Pancreas (tissue), 10 donors: Measurements from ENCODE around the gene HOXD8. TPM values are rescaled to one million over a fixed set of nuclear protein-coding genes. Genes with fewer than 3 reads are reported as not detected.

ENCODE experiments used
- ATAC-seq, 4 donors: fragments of 200-7000 bp; cut with Tn5 transposase; one replicate each; pipeline versions ENCODE4 v1.8.0 to v1.9.1; 2020; ENCODE audit warnings: mild to moderate bottlenecking in 4 of 4, moderate library complexity in 4 of 4
- DNase-seq, 6 donors: peaks; one replicate each; pipeline ENCODE4 v3.0.0-alpha.2; 2020
- FAIRE-seq: peaks from 2 replicates; lab custom pipeline; 2012; peaks lifted over from hg19 to GRCh38; lab: Jason Lieb, UNC
- H3K27ac ChIP-seq, 4 donors: fragments of 200-600 bp; sonication (generic); 1 replicate in 3 of 4; 2 replicates in 1 of 4; pipeline versions ENCODE4 v1.5.0 to v1.8.0; 2020
- H3K27me3 ChIP-seq, 4 donors: fragments of 200-600 bp; one replicate each; pipeline ENCODE4 v1.8.0; 2021
- H3K36me3 ChIP-seq, 3 donors: fragments of 200-600 bp; sonication (generic) in 1 of 3; one replicate each; pipeline versions ENCODE4 v1.5.0 to v1.8.0; 2020 to 2021
- H3K4me1 ChIP-seq, 3 donors: fragments of 200-600 bp; one replicate each; pipeline ENCODE4 v1.8.0; 2021
- H3K4me3 ChIP-seq, 4 donors: fragments of 200-600 bp; sonication (generic) in 2 of 4; one replicate each; pipeline versions ENCODE4 v1.5.0 to v1.8.0; 2020 to 2021
- H3K9me3 ChIP-seq, 4 donors: fragments of 200-600 bp; one replicate each; pipeline ENCODE4 v1.8.0; 2021
- CTCF ChIP-seq, 4 donors: fragments of 200-600 bp; sonication (generic) in 3 of 4; IDR thresholded peaks; one replicate each; pipeline versions ENCODE4 v1.5.0 to v1.8.0; 2021; ENCODE audit warnings: antibody characterized with exemption in 4 of 4
- WGBS, 2 donors: extraction: QIAGEN DNeasy Blood & Tissue Kit; methylation state at CpG; one replicate each; pipeline ENCODE4 v1.1.7; 2013; 5-methylcytosine and 5-hydroxymethylcytosine counted together
- intact Hi-C, 3 donors: fragments of 100-400 bp; cut with DNase I; formaldehyde crosslinking; loops; one replicate each; pipeline versions ENCODE4 v1.11.1 to v1.14.2; 2022
- polyA plus RNA-seq, 2 donors: library from polyadenylated mRNA; stranded (reverse); fragments of 200-250 nt; gene quantifications; one replicate each; pipeline ENCODE4 v1.2.3, GENCODE V29; 2013
- total RNA-seq, 6 donors: library from RNA; stranded (reverse); fragmentation: NEBNext Ultra II Directional in 4 of 6; extraction: Animal tissue kit (Norgen Biotek cat#: 25700) in 4 of 6; gene quantifications; one replicate each; pipeline versions ENCODE4 v1.2.1 to v1.2.4, GENCODE V29; 2021 to 2023
- donor health status: healthy with polysubstance abuse.
- donor health status: DM: no; HTN: no; CAD: no; lungs with moderate emphysema.
- donor health status: DM: no; HTN: no; CAD: no.
- donor health status: control.
- donor health status: control.
- donor health status: Bipolar disorder and iron deficiency.
- donor health status: DM: yes; HTN: yes; CAD: no.
- donor health status: DM: no; HTN: no; CAD: no.
- donor health status: DM: no; HTN: no; CAD: no.
- donor health status: DM: yes; HTN: yes; CAD: no.

Gene HOXD8
- total and polyA plus RNA-seq, 8 donors = 0.19 to 1.5 (median 0.62) TPM

GRCh38 chr2:176094349-176094748, 35.2 kb upstream of the HOXD8 start:
- FAIRE-seq = no peak
- DNase-seq = no peak
- intact Hi-C loops = loop anchor here in 1 of 3 donors (5.0 kb wide), 1 partner anchor 407 kb away; no protein-coding TSS in a partner anchor
- Histone ChIP-seq H3K9me3 (no peaks in the 10 kb centered on the region), H3K4me3 (no peak overlapping the region), H3K27ac (no peak overlapping the region), H3K27me3 (peaks cover 10 to 89% (median 35%) of the 10 kb centered on the region in 4 donors), H3K4me1 (peaks cover 0 to 11% (median 4%) of the 10 kb centered on the region in 3 donors), H3K36me3 (no peaks in the 10 kb centered on the region)
- ATAC-seq = no peak
- WGBS, 2 donors = 4% methylated on average over 12 of the region's 12 CpGs
- no peak for TF ChIP-seq CTCF (IDR thresholded peaks at IDR 0.05)

DNA sequence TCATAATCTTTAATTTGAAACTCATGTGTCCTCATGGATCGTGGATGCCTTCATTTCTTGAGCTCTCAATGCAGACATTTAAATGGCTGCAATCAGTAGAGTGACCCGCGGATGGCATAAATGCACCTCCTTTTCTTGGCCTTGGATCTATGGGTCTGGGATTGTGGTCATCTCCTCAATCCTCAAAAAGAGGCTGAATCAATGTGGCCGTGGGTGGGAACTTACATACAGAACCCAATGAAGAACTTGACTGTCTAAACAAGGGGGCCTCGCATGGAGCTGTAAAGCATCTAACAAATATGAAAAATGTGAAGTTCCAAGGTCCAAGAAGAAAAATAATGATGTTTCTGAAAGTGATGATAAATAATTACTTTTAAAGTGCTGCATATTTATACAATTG, 34.1 kb upstream of the HOXD8 start:
- peaks cover 10 to 89% (median 37%) of the 10 kb centered on the region in 4 donors for H3K27me3 ChIP-seq
- no peak for ATAC-seq
- WGBS, 2 donors = 8 to 15% methylated on average over 5 of the region's 5 CpGs
- no peak overlapping the region for H3K4me3 ChIP-seq
- H3K27ac ChIP-seq = no peak overlapping the region
- H3K4me1 ChIP-seq = peaks cover 0 to 11% (median 4%) of the 10 kb centered on the region in 3 donors
- no peak for FAIRE-seq
- no peak for TF ChIP-seq CTCF (IDR thresholded peaks at IDR 0.05)
- DNase-seq = no peak
- intact Hi-C loops = loop anchor here in 1 of 3 donors (5.0 kb wide), 1 partner anchor 413 kb away; no protein-coding TSS in a partner anchor
- H3K36me3 ChIP-seq = no peaks in the 10 kb centered on the region
- no peaks in the 10 kb centered on the region for H3K9me3 ChIP-seq

GRCh38 chr2:176096243-176096985, 33.1 kb upstream of the HOXD8 start:
- Histone ChIP-seq H3K9me3 (no peaks in the 10 kb centered on the region), H3K4me1 (peaks cover 0 to 11% (median 4%) of the 10 kb centered on the region in 3 donors), H3K27ac (no peak overlapping the region), H3K4me3 (peak overlapping the region in 2 of 4 donors; percentile 6 to 49), H3K27me3 (peaks cover 10 to 85% (median 37%) of the 10 kb centered on the region in 4 donors), H3K36me3 (no peaks in the 10 kb centered on the region)
- no peak for TF ChIP-seq CTCF (IDR thresholded peaks at IDR 0.05)
- FAIRE-seq = no peak
- intact Hi-C loops = loop anchor here in 1 of 3 donors (5.0 kb wide), 1 partner anchor 414 kb away; no protein-coding TSS in a partner anchor
- DNase-seq = no peak
- WGBS, 2 donors = 9 to 12% methylated on average over 16 of the region's 16 CpGs
- peak in 2 of 4 donors; percentile 29 to 30 for ATAC-seq

GRCh38 chr2:176096986-176097819, 32.3 kb upstream of the HOXD8 start:
- DNase-seq (peak; percentile 37 to 90 (median 65)), FAIRE-seq (no peak), ATAC-seq (peak; percentile 95 to 98 (median 97))
- Histone ChIP-seq H3K4me1 (peaks cover 0 to 11% (median 4%) of the 10 kb centered on the region in 3 donors), H3K9me3 (no peaks in the 10 kb centered on the region), H3K27ac (no peak overlapping the region), H3K36me3 (no peaks in the 10 kb centered on the region), H3K4me3 (peak overlapping the region in 3 of 4 donors; percentile 11 to 49 (median 34)), H3K27me3 (peaks cover 6 to 84% (median 40%) of the 10 kb centered on the region in 4 donors)
- 3% methylated on average over 43 to 45 of the region's 45 CpGs for WGBS, 2 donors
- intact Hi-C loops = loop anchor here in 1 of 3 donors (5.0 kb wide), 1 partner anchor 415 kb away; no protein-coding TSS in a partner anchor
- peak; percentile 78 to 82 (median 80) for TF ChIP-seq CTCF (IDR thresholded peaks at IDR 0.05)
